Endothelial cell of umbilical vein (primary cell): ENCODE data around the gene SULT1C4. TPM values are rescaled to one million over a fixed set of nuclear protein-coding genes. Genes with fewer than 3 reads are reported as not detected.

Experiments
- BruUV-seq: library from RNA; stranded (reverse); fragments of 400-500 nt; replicated peaks from 2 replicates; lab custom pipeline; 2021; lab: Mats Ljungman, UMichigan
- CTCF ChIA-PET: fragments of 300-600, 350-600 bp; sonication (Branson Sonifier 250); formaldehyde crosslinking; loops from one replicate; lab custom pipeline; 2021; ENCODE audit warnings: antibody characterized with exemption, inconsistent platforms; lab: Charles Lee
- POLR2A ChIA-PET: fragments of 300-600, 350-600 bp; sonication (Branson Sonifier 250); formaldehyde crosslinking; loops from one replicate; lab custom pipeline; 2021; ENCODE audit warnings: antibody characterized with exemption, inconsistent platforms; lab: Charles Lee
- DNase-seq: peaks from one replicate; pipeline ENCODE4 v3.0.0-alpha.2; 2011; ENCODE audit warnings: low read depth, low spot score
- FAIRE-seq: peaks from 2 replicates; lab custom pipeline; 2011; peaks lifted over from hg19 to GRCh38; lab: Jason Lieb, UNC
- H2AFZ ChIP-seq: 2 replicates; pipeline ENCODE4 v1.6.0; 2012; ENCODE audit warnings: low read depth, low read length, control low read depth, inconsistent platforms
- H3K27ac ChIP-seq: 2 replicates; pipeline ENCODE4 v1.5.1; 2011; ENCODE audit warnings: low read depth, mild to moderate bottlenecking, control low read depth, low read length, moderate library complexity; ENCODE audit not compliant: insufficient read depth
- H3K27me3 ChIP-seq, 2 experiments: 2 replicates each; pipeline versions ENCODE4 v1.6.0 to v1.6.1; 2011; ENCODE audit warnings: low read length in 2 of 2, mixed read lengths in 1 of 2; ENCODE audit not compliant: control insufficient read depth in 2 of 2, insufficient read depth in 2 of 2
- H3K36me3 ChIP-seq, 2 experiments: 2 replicates in 1 of 2; 3 replicates in 1 of 2; pipeline ENCODE4 v1.5.1; 2011; ENCODE audit warnings: low read length in 2 of 2, mild to moderate bottlenecking in 1 of 2, moderate library complexity in 1 of 2; ENCODE audit not compliant: control insufficient read depth in 2 of 2, insufficient read depth in 2 of 2; ENCODE audit errors: extremely low read depth in 1 of 2
- H3K4me1 ChIP-seq: 3 replicates; pipeline ENCODE4 v1.5.1; 2011; ENCODE audit warnings: mild to moderate bottlenecking, low read length; ENCODE audit not compliant: control insufficient read depth, insufficient read depth; ENCODE audit errors: extremely low read depth
- H3K4me2 ChIP-seq: 2 replicates; pipeline ENCODE4 v1.6.1; 2011; ENCODE audit warnings: low read length, control low read depth, mixed read lengths; ENCODE audit not compliant: insufficient read depth
- H3K4me3 ChIP-seq, 3 experiments: fragments of 200-600 bp in 1 of 3; sonication (generic), shearing (Covaris generic) in 1 of 3; replicated peaks in 1 of 3; 2 replicates each; pipeline ENCODE4 v1.5.1; 2011 to 2016; ENCODE audit warnings: control low read depth in 3 of 3, low read length in 3 of 3, mild to moderate bottlenecking in 2 of 3, inconsistent platforms in 1 of 3, low read depth in 1 of 3, moderate library complexity in 1 of 3; ENCODE audit not compliant: insufficient read depth in 1 of 3
- H3K79me2 ChIP-seq: 2 replicates; pipeline ENCODE4 v1.6.0; 2012; ENCODE audit warnings: low read length, inconsistent platforms; ENCODE audit not compliant: control insufficient read depth, insufficient read depth
- H3K9ac ChIP-seq: replicated peaks from 2 replicates; pipeline ENCODE3; 2011; ENCODE audit warnings: low read length, control low read depth; ENCODE audit not compliant: insufficient read depth; ENCODE audit errors: extremely low read depth
- H3K9me1 ChIP-seq: replicated peaks from 3 replicates; pipeline ENCODE4 v1.6.0; 2011; ENCODE audit warnings: mild to moderate bottlenecking, low read length; ENCODE audit not compliant: control insufficient read depth, insufficient read depth; ENCODE audit errors: extremely low read depth
- H3K9me3 ChIP-seq: replicated peaks from 2 replicates; pipeline ENCODE4 v1.5.1; 2012; ENCODE audit warnings: low read length, inconsistent platforms; ENCODE audit not compliant: control insufficient read depth, insufficient read depth
- H4K20me1 ChIP-seq: replicated peaks from 2 replicates; pipeline ENCODE3; 2011; ENCODE audit warnings: mild to moderate bottlenecking, low read length; ENCODE audit not compliant: control insufficient read depth, insufficient read depth; ENCODE audit errors: extremely low read depth
- EZH2 ChIP-seq: IDR thresholded peaks from 2 replicates; pipeline ENCODE4 v1.6.1; 2012; ENCODE audit warnings: borderline replicate concordance, low read depth, mild to moderate bottlenecking, moderate library complexity, low read length, inconsistent platforms; ENCODE audit not compliant: severe bottlenecking
- FOS ChIP-seq: IDR thresholded peaks from 2 replicates; pipeline ENCODE4 v1.6.1; 2011; ENCODE audit warnings: mild to moderate bottlenecking, low read length, moderate library complexity, borderline replicate concordance; ENCODE audit not compliant: insufficient read depth
- GATA2 ChIP-seq: IDR thresholded peaks from 2 replicates; pipeline ENCODE4 v1.7.0; 2011; ENCODE audit warnings: low read depth, mild to moderate bottlenecking, moderate library complexity, mixed read lengths, low read length; ENCODE audit not compliant: insufficient read length, insufficient read depth
- JUN ChIP-seq: IDR thresholded peaks from 2 replicates; pipeline ENCODE4 v1.6.1; 2011; ENCODE audit warnings: borderline replicate concordance, low read depth; ENCODE audit not compliant: insufficient read length, insufficient read depth
- MYC ChIP-seq: IDR thresholded peaks from one replicate; pipeline ENCODE4 v1.6.1; 2011; ENCODE audit warnings: mild to moderate bottlenecking, low read depth, low read length
- POLR2A ChIP-seq: IDR thresholded peaks from 2 replicates; pipeline ENCODE4 v1.6.1; 2012; ENCODE audit warnings: low read depth, mild to moderate bottlenecking, control low read depth, low read length
- POLR2AphosphoS5 ChIP-seq: IDR thresholded peaks from 2 replicates; pipeline ENCODE4 v1.6.1; 2012; ENCODE audit warnings: low read depth, mild to moderate bottlenecking, control low read depth, low read length, moderate library complexity; ENCODE audit not compliant: insufficient read depth
- dilution Hi-C: fragments of 300-500 bp; cut with MboI; formaldehyde crosslinking; loops from one replicate; pipeline ENCODE4 v1.15.0; 2019; ENCODE audit warnings: low sequenced_read_pairs; ENCODE audit not compliant: extremely low pct_ligation_motif_present
- intact Hi-C: fragments of 100-400 bp; cut with micrococcal nuclease; formaldehyde crosslinking; loops from one replicate; pipeline ENCODE4 v1.10.0; 2022
- polyA plus RNA-seq, 4 experiments: library from polyadenylated mRNA; depleted of rRNA in 3 of 4; stranded (reverse) in 3 of 4; unstranded in 1 of 4; fragments of >200 nt; gene quantifications; 2 replicates each; pipeline versions ENCODE4 v1.2.1 to v1.2.3, GENCODE V29; 2011 to 2012; ENCODE audit warnings: missing spikeins in 1 of 4
- total RNA-seq: library from RNA; stranded (reverse); gene quantifications from 2 replicates; pipeline ENCODE4 v1.2.3, GENCODE V29; 2021
- TF ChIP-seq, protein P1 (sequence below): IDR thresholded peaks from 2 replicates; pipeline ENCODE4 v1.6.1; 2011; ENCODE audit not compliant: insufficient read depth, insufficient read length
- TF ChIP-seq, protein P2 (sequence below), 2 donors: IDR thresholded peaks; 1 replicate in 1 of 2; 2 replicates in 1 of 2; pipeline ENCODE4 v1.5.1; 2011; ENCODE audit warnings: low read length in 2 of 2, mild to moderate bottlenecking in 2 of 2, moderate library complexity in 2 of 2, control low read depth in 1 of 2, inconsistent platforms in 1 of 2, low read depth in 1 of 2; ENCODE audit not compliant: insufficient read depth in 1 of 2; ENCODE audit errors: extremely low read depth in 1 of 2

SULT1C4 gene
- total and polyA plus RNA-seq, 2 donors (not counting 3 experiments of a cell fraction or from before 2014, with no cell fraction given) = 17.2 to 29.3 TPM

DNA sequence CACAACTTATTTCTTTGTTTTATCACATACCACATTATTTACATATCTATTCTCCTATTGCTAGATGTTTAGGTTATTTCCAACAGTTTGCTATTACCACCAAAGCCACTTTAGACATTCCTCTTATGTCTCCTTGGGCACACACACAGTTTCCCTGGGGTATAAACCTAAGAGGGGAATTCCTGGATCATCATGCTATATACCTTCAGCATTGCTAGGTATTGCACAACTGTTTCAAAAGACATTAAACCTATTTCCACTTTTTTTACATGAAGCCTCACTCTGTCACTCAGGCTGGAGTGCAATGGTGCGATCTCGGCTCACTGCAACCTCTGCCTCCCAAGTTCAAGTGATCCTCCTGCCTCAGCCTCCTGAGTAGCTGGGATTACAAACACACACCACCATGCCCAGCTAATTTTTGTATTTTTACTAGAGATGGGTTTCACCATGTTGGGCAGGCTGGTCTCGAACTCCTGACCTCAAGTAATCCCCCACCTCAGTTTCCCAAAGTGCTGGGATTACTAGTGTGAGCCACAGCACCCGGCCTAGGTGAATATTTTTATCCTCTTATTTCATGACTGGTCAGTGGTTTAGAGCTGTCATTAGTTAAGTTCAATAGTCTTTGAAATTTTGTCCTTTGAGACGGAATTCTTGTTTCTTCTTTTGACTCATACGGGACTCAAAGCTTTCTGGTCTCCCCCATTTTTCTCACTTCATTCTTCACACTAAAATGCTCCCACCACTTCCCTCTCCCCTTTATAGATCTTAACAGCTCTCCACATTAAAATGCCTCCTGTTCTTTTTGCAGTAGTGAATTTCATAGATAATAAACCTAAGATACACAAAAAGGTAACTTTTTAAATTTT is 30.3 kb downstream of the SULT1C4 start:
- Histone ChIP-seq H3K4me2 (no peak overlapping the region), H3K9me3 (no peaks in the 10 kb centered on the region), H3K9ac (no peak overlapping the region), H3K4me3 (no peak overlapping the region), H2AFZ (no peak overlapping the region), H3K4me1 (no peaks in the 10 kb centered on the region), H3K36me3 (no peaks in the 10 kb centered on the region), H3K27ac (no peak overlapping the region), H3K79me2 (no peaks in the 10 kb centered on the region), H4K20me1 (no peaks in the 10 kb centered on the region), H3K9me1 (no peaks in the 10 kb centered on the region), H3K27me3 (peaks cover 0 to 7% of the 10 kb centered on the region in 2 experiments)
- intact Hi-C loops (no loop called here), dilution Hi-C loops (no loop called here)
- POLR2A ChIA-PET = no interaction called here
- DNase-seq (no peak), FAIRE-seq (no peak)
- TF ChIP-seq POLR2A = no peak
- no peak for TF ChIP-seq JUN
- TF ChIP-seq, protein P1, sequence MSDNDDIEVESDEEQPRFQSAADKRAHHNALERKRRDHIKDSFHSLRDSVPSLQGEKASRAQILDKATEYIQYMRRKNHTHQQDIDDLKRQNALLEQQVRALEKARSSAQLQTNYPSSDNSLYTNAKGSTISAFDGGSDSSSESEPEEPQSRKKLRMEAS = no peak
- TF ChIP-seq MYC = no peak
- TF ChIP-seq FOS = no peak
- BruUV-seq = no TSS peak
- CTCF ChIA-PET = interaction anchor here (1.2 to 1.3 kb wide), 2 partner anchors 10 to 47 kb away, joined by 3 to 4 read pairs; no protein-coding TSS in a partner anchor

- no peak overlapping the region for H3K27ac ChIP-seq
- DNase-seq = no peak
- no peak overlapping the region for H3K4me2 ChIP-seq
- dilution Hi-C loops (no loop called here), intact Hi-C loops (no loop called here)
- H3K79me2 ChIP-seq = no peaks in the 10 kb centered on the region
- no peaks in the 10 kb centered on the region for H4K20me1 ChIP-seq
- no peaks in the 10 kb centered on the region for H3K4me1 ChIP-seq
- no peaks in the 10 kb centered on the region for H3K9me3 ChIP-seq
- no peak overlapping the region for H3K4me3 ChIP-seq
- no peak overlapping the region for H3K9ac ChIP-seq
- H3K27me3 ChIP-seq = peaks cover 0 to 11% of the 10 kb centered on the region in 2 experiments
- BruUV-seq = no TSS peak
- ChIA-PET CTCF (interaction anchor here (1.3 kb wide), 1 partner anchor 12 kb away, joined by 3 read pairs; no protein-coding TSS in a partner anchor), POLR2A (no interaction called here)
- no peak for FAIRE-seq
- H3K9me1 ChIP-seq = no peaks in the 10 kb centered on the region
- TF ChIP-seq MYC (no peak), POLR2A (no peak), EZH2 (no peak), JUN (no peak), FOS (no peak), POLR2AphosphoS5 (no peak), GATA2 (no peak)
- TF ChIP-seq, protein P2, sequence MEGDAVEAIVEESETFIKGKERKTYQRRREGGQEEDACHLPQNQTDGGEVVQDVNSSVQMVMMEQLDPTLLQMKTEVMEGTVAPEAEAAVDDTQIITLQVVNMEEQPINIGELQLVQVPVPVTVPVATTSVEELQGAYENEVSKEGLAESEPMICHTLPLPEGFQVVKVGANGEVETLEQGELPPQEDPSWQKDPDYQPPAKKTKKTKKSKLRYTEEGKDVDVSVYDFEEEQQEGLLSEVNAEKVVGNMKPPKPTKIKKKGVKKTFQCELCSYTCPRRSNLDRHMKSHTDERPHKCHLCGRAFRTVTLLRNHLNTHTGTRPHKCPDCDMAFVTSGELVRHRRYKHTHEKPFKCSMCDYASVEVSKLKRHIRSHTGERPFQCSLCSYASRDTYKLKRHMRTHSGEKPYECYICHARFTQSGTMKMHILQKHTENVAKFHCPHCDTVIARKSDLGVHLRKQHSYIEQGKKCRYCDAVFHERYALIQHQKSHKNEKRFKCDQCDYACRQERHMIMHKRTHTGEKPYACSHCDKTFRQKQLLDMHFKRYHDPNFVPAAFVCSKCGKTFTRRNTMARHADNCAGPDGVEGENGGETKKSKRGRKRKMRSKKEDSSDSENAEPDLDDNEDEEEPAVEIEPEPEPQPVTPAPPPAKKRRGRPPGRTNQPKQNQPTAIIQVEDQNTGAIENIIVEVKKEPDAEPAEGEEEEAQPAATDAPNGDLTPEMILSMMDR (IDR thresholded peaks at IDR 0.05; ENCODE audit: extremely low read depth in 1 of 2, insufficient read depth in 1 of 2, low read depth in 1 of 2, low read length in 2 of 2) = no peak
- TF ChIP-seq, protein P1 = no peak
- H3K36me3 ChIP-seq = no peaks in the 10 kb centered on the region
- no peak overlapping the region for H2AFZ ChIP-seq
These were observed 32.0 kb downstream of the SULT1C4 start for GRCh38 chr2:108409768-108410167.
